ENCODE measurements around the gene GNB1.

DNA sequence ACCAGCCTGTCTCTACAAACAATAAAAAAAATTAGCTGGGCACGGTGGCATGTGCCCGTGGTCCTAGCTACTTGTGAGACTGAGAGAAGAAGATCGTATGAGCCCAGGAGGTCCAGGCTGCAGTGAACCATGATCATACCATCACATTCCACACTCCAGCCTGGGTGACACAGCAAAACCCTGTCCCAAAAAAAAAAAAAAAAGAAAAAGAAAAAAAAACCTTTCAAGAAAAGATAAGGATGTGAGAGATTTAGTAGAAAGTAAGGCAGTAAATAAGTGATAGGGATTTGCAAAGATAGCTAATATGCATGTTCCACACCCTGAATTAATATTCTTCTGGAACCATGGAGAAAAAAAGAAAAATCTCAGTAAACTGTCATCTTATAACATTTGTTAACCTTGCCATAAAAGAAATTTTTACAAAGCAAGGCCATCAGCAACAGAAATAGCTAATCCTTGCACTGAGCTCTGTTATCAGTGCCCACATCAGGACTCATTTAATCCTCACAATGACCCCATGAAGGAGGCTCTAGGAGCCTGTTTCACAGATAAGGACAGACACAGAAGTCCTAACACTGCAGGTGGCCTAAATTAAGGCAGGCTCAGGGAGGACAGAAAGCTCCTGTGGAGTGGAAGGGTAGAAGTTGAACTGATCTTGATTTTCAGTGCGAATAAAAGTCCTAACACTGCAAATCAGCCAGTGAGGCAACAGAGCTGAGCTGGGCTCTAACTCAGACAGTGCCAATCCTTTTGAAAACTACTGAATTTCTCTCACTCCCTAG is 7.6 kb downstream of the GNB1 start:
- TF ChIP-seq, protein P1, sequence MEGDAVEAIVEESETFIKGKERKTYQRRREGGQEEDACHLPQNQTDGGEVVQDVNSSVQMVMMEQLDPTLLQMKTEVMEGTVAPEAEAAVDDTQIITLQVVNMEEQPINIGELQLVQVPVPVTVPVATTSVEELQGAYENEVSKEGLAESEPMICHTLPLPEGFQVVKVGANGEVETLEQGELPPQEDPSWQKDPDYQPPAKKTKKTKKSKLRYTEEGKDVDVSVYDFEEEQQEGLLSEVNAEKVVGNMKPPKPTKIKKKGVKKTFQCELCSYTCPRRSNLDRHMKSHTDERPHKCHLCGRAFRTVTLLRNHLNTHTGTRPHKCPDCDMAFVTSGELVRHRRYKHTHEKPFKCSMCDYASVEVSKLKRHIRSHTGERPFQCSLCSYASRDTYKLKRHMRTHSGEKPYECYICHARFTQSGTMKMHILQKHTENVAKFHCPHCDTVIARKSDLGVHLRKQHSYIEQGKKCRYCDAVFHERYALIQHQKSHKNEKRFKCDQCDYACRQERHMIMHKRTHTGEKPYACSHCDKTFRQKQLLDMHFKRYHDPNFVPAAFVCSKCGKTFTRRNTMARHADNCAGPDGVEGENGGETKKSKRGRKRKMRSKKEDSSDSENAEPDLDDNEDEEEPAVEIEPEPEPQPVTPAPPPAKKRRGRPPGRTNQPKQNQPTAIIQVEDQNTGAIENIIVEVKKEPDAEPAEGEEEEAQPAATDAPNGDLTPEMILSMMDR (IDR thresholded peaks at IDR 0.05; ENCODE audit: low read length), result no peak
- no peak for TF ChIP-seq EZH2 (IDR thresholded peaks at IDR 0.05; ENCODE audit: borderline replicate concordance, low read length)
